DMS114 treated with DMSO at 0.1 percent for 48 hours (cell line): ENCODE data around the gene TM9SF3.
A peak's percentile ranks its signal among the peaks of the same experiment; 100 is the strongest.

Experiments used
- DNase-seq: peaks from one replicate; lab custom pipeline; 2025; ENCODE audit not compliant: unreplicated experiment; lab: John Stamatoyannopoulos, UW

Gene TM9SF3

DNA sequence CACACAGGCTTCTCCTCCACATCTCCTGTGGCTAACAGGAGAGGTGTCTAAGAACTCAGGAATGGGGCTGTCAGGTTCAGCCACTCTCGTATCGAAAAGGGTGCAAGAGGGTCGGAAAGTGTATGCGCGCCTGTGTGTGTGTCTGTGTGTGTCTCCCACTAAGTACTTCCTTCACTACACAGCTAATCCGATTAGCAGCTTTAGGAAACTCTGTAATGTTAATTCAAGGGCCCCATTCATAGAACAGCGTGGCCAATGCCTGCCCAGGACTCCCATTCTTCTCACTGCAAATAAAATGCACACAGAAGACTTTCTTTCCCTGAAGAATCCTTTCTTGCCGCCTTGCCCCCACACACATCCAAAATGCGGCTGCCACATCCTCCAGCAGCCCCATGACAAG, 112.9 kb downstream of the TM9SF3 start:
- DNase-seq: no peak

DNA sequence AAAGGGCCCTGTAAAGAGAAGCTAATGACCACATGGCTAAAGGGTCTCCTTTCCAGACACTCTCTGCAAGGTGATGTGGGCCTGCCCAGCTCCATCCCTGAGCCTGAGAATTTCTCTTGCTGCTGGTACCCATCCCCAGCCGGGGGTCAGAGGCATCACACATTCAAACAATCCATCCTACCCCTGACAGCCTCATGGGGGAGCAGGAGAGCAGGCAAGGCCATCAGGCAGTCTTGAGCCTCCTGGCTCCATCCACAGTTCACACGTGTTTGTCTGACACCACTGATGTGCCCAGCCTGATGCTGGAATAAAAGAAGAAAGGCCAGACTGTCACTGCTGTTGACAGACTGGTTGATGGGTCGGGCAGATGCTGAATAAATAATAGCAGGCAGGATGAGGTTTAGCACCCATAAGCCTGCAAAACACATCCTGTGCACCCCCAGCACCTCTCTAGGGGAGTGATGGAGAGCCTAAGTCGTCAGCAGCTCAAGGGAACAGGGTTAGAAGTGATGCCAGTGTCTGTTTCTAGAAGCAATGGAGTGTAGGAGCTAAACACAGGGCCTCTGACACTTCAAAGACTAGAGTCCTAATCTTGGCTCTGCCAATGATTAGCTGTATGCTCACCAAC, 116.6 kb downstream of the TM9SF3 start:
- DNase-seq: peak; percentile 10

DNA sequence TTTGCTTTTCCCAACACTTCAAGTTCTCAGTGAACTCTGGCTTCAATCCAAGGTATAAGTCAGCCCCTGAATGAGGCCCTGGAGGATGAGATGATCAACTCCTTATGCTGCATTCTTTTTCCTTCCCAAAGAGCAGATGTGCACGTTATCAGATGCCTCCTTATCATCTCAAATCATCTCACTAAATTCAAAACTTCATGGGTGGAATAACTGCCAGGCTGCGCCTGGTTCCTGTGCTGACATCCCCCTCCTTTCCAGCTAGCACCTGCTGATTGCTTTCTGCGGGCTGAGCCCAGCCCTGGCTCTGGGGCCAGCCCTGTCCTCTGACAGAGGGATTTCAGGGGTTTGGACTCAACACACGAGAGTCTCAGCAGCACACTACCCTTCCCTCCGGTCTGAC, 118.0 kb downstream of the TM9SF3 start:
- DNase-seq: no peak
